H9 (cell line): ENCODE measurements around the gene CACNA1F. TPM values are rescaled to one million over a fixed set of nuclear protein-coding genes. Genes with fewer than 3 reads are reported as not detected.

Source experiments
- DNase-seq: peaks from one replicate; pipeline ENCODE4 v3.0.0-alpha.2; 2017
- H2AFZ ChIP-seq: one replicate; pipeline ENCODE4 v1.6.1; 2013; ENCODE audit warnings: mild to moderate bottlenecking, low read length, control low read depth, moderate library complexity
- H2AK5ac ChIP-seq: 2 replicates; pipeline ENCODE4 v1.6.1; 2013; ENCODE audit warnings: low read length, control low read depth, mixed read lengths; ENCODE audit not compliant: insufficient read length
- H2BK120ac ChIP-seq: one replicate; pipeline ENCODE4 v1.6.1; 2013; ENCODE audit warnings: low read depth, mild to moderate bottlenecking, low read length, control low read depth, inconsistent platforms; ENCODE audit not compliant: poor library complexity, severe bottlenecking
- H2BK12ac ChIP-seq: 2 replicates; pipeline ENCODE4 v1.6.1; 2013; ENCODE audit warnings: low read length, control low read depth, mixed read lengths, low read depth; ENCODE audit not compliant: insufficient read length
- H2BK15ac ChIP-seq: 2 replicates; pipeline ENCODE4 v1.6.1; 2013; ENCODE audit warnings: low read depth, low read length, control low read depth
- H2BK20ac ChIP-seq: one replicate; pipeline ENCODE4 v1.6.1; 2013; ENCODE audit warnings: low read depth, mild to moderate bottlenecking, low read length, control low read depth, inconsistent platforms; ENCODE audit not compliant: poor library complexity, severe bottlenecking
- H2BK5ac ChIP-seq: 2 replicates; pipeline ENCODE4 v1.6.1; 2013; ENCODE audit warnings: low read length, control low read depth, mixed read lengths; ENCODE audit not compliant: insufficient read length
- H3K14ac ChIP-seq: 2 replicates; pipeline ENCODE4 v1.6.1; 2013; ENCODE audit warnings: low read length, control low read depth; ENCODE audit not compliant: insufficient read depth
- H3K18ac ChIP-seq: 2 replicates; pipeline ENCODE4 v1.6.1; 2013; ENCODE audit warnings: low read depth, mild to moderate bottlenecking, mixed read lengths, low read length, control low read depth; ENCODE audit not compliant: insufficient read length
- H3K23ac ChIP-seq: 2 replicates; pipeline ENCODE4 v1.6.1; 2013; ENCODE audit warnings: low read length, control low read depth, mixed read lengths, low read depth; ENCODE audit not compliant: insufficient read length
- H3K23me2 ChIP-seq: 2 replicates; pipeline ENCODE4 v1.6.1; 2013; ENCODE audit warnings: low read depth, mild to moderate bottlenecking, mixed read lengths, low read length, control low read depth; ENCODE audit not compliant: insufficient read length, poor library complexity, severe bottlenecking
- H3K27ac ChIP-seq: 2 replicates; pipeline ENCODE4 v1.5.1; 2013; ENCODE audit warnings: low read length, control low read depth, mixed read lengths, low read depth; ENCODE audit not compliant: insufficient read length
- H3K27me3 ChIP-seq: 2 replicates; pipeline ENCODE4 v1.6.1; 2013; ENCODE audit warnings: low read length, control low read depth, inconsistent platforms; ENCODE audit not compliant: insufficient read depth
- H3K4ac ChIP-seq: 2 replicates; pipeline ENCODE4 v1.6.1; 2013; ENCODE audit warnings: low read depth, mild to moderate bottlenecking, control low read depth, inconsistent platforms, low read length, moderate library complexity
- H3K4me1 ChIP-seq: 2 replicates; pipeline ENCODE4 v1.6.1; 2013; ENCODE audit warnings: low read length, control low read depth, inconsistent platforms; ENCODE audit not compliant: insufficient read depth
- H3K4me2 ChIP-seq: 2 replicates; pipeline ENCODE4 v1.6.1; 2013; ENCODE audit warnings: low read length, control low read depth, mixed read lengths; ENCODE audit not compliant: insufficient read length, insufficient read depth
- H3K56ac ChIP-seq: 2 replicates; pipeline ENCODE4 v1.6.1; 2013; ENCODE audit warnings: low read depth, mild to moderate bottlenecking, mixed read lengths, low read length, control low read depth; ENCODE audit not compliant: insufficient read length
- H3K79me1 ChIP-seq: 2 replicates; pipeline ENCODE4 v1.6.1; 2013; ENCODE audit warnings: low read depth, mild to moderate bottlenecking, moderate library complexity, low read length, control low read depth, inconsistent platforms; ENCODE audit not compliant: insufficient read depth, poor library complexity, severe bottlenecking
- H3K79me2 ChIP-seq: 2 replicates; pipeline ENCODE4 v1.6.1; 2013; ENCODE audit warnings: low read length, control low read depth, inconsistent platforms; ENCODE audit not compliant: insufficient read depth
- H3K9ac ChIP-seq: 2 replicates; pipeline ENCODE4 v1.6.1; 2013; ENCODE audit warnings: low read length, control low read depth, mixed read lengths; ENCODE audit not compliant: insufficient read length; ENCODE audit errors: extremely low read depth
- H3K9me3 ChIP-seq: one replicate; pipeline ENCODE4 v1.6.1; 2013; ENCODE audit warnings: low read depth, low read length, inconsistent platforms; ENCODE audit not compliant: control insufficient read depth
- H3T11ph ChIP-seq: one replicate; pipeline ENCODE4 v1.6.1; 2013; ENCODE audit warnings: mild to moderate bottlenecking, low read length, control low read depth, inconsistent platforms
- H4K20me1 ChIP-seq: one replicate; pipeline ENCODE4 v1.6.1; 2013; ENCODE audit not compliant: control insufficient read depth, insufficient read length, insufficient read depth
- H4K5ac ChIP-seq: 2 replicates; pipeline ENCODE4 v1.6.1; 2013; ENCODE audit warnings: low read depth, mild to moderate bottlenecking, mixed read lengths, low read length, control low read depth; ENCODE audit not compliant: insufficient read length
- H4K8ac ChIP-seq: replicated peaks from 2 replicates; pipeline ENCODE4 v1.6.1; 2013; ENCODE audit warnings: low read length, control low read depth, mixed read lengths, low read depth; ENCODE audit not compliant: insufficient read length
- H4K91ac ChIP-seq: 2 replicates; pipeline ENCODE4 v1.6.1; 2013; ENCODE audit warnings: low read depth, mild to moderate bottlenecking, moderate library complexity, mixed read lengths, low read length, control low read depth; ENCODE audit not compliant: insufficient read length
- H3K27ac Mint-ChIP-seq, 3 experiments: 2 replicates in 2 of 3; 3 replicates in 1 of 3; pipeline ENCODE4 v1.8.0; 2020 to 2021; ENCODE audit warnings: mixed read lengths in 3 of 3, mild to moderate bottlenecking in 1 of 3, moderate library complexity in 1 of 3
- H3K27me3 Mint-ChIP-seq: 2 replicates; pipeline ENCODE4 v1.8.0; 2021; ENCODE audit warnings: low read depth, mild to moderate bottlenecking, moderate library complexity, mixed read lengths
- H3K36me3 Mint-ChIP-seq, 3 experiments: 2 replicates in 2 of 3; 3 replicates in 1 of 3; pipeline ENCODE4 v1.8.0; 2020 to 2021; ENCODE audit warnings: low read depth in 3 of 3, mixed read lengths in 3 of 3; ENCODE audit not compliant: insufficient read depth in 1 of 3
- H3K4me1 Mint-ChIP-seq, 2 experiments: 2 replicates each; pipeline ENCODE4 v1.8.0; 2020; ENCODE audit warnings: mixed read lengths in 2 of 2
- H3K4me3 Mint-ChIP-seq, 2 experiments: 2 replicates in 1 of 2; 3 replicates in 1 of 2; pipeline ENCODE4 v1.8.0; 2020 to 2021; ENCODE audit warnings: mild to moderate bottlenecking in 2 of 2, mixed read lengths in 2 of 2, moderate library complexity in 1 of 2
- H3K9me3 Mint-ChIP-seq, 2 experiments: 2 replicates in 1 of 2; 3 replicates in 1 of 2; pipeline ENCODE4 v1.8.0; 2020; ENCODE audit warnings: mild to moderate bottlenecking in 2 of 2, mixed read lengths in 2 of 2, moderate library complexity in 1 of 2
- WGBS: extraction: QIAGEN DNeasy Blood & Tissue Kit; methylation state at CpG from one replicate; pipeline ENCODE4 v1.1.7; 2013; ENCODE audit warnings: missing lambda C conversion rate, low lambda C conversion rate, mixed read lengths; ENCODE audit not compliant: insufficient read length; ENCODE audit errors: extremely low coverage; 5-methylcytosine and 5-hydroxymethylcytosine counted together
- total RNA-seq: library from RNA; stranded (reverse); gene quantifications from 2 replicates; pipeline ENCODE4 v1.2.1, GENCODE V29; 2021
- TF ChIP-seq, protein P1 (sequence below): fragments of 200-600 bp; sonication (generic); conservative IDR thresholded peaks from 3 replicates; pipeline ENCODE4 v1.8.0; 2021; ENCODE audit warnings: antibody characterized with exemption, mild to moderate bottlenecking

The CACNA1F gene
- total RNA-seq, 1 experiment from 2014 or later, result 1.4 TPM

GRCh38 chrX:49161632-49162031 is 71.5 kb downstream of the CACNA1F start:
- Histone ChIP-seq H3K9ac (no peak overlapping the region), H3K9me3 (peaks cover 16% of the 10 kb centered on the region), H3K79me1 (no peaks in the 10 kb centered on the region), H3K23ac (no peak overlapping the region), H4K8ac (no peak overlapping the region), H3K18ac (no peak overlapping the region), H3T11ph (no peak overlapping the region), H2BK20ac (no peak overlapping the region), H2AFZ (no peak overlapping the region), H4K20me1 (no peaks in the 10 kb centered on the region), H2BK120ac (no peak overlapping the region), H3K27me3 (no peaks in the 10 kb centered on the region; the same call in 1 of the 2 replicates), H3K4me2 (no peak overlapping the region), H3K27ac (no peak overlapping the region), H2AK5ac (no peak overlapping the region), H3K4me1 (no peaks in the 10 kb centered on the region), H4K5ac (no peak overlapping the region), H3K23me2 (peaks cover 6% of the 10 kb centered on the region), H3K56ac (no peak overlapping the region), H2BK5ac (no peak overlapping the region), H3K14ac (no peak overlapping the region), H2BK15ac (no peak overlapping the region), H3K4ac (no peak overlapping the region), H2BK12ac (no peak overlapping the region), H4K91ac (no peak overlapping the region), H3K79me2 (no peaks in the 10 kb centered on the region)
- Mint-ChIP-seq H3K4me1 (peaks cover 4 to 15% of the 10 kb centered on the region in 2 experiments), H3K4me3 (peak overlapping the region in 1 of 2 experiments; percentile 28; a peak in 1 of 5 replicates), H3K27me3 (peaks cover 30% of the 10 kb centered on the region), H3K36me3 (peaks cover 0 to 4% (median 2%) of the 10 kb centered on the region in 3 experiments; a peak in 2 of 7 replicates), H3K9me3 (peaks cover 58 to 67% of the 10 kb centered on the region in 2 experiments), H3K27ac (no peak overlapping the region)
- TF ChIP-seq, protein P1, sequence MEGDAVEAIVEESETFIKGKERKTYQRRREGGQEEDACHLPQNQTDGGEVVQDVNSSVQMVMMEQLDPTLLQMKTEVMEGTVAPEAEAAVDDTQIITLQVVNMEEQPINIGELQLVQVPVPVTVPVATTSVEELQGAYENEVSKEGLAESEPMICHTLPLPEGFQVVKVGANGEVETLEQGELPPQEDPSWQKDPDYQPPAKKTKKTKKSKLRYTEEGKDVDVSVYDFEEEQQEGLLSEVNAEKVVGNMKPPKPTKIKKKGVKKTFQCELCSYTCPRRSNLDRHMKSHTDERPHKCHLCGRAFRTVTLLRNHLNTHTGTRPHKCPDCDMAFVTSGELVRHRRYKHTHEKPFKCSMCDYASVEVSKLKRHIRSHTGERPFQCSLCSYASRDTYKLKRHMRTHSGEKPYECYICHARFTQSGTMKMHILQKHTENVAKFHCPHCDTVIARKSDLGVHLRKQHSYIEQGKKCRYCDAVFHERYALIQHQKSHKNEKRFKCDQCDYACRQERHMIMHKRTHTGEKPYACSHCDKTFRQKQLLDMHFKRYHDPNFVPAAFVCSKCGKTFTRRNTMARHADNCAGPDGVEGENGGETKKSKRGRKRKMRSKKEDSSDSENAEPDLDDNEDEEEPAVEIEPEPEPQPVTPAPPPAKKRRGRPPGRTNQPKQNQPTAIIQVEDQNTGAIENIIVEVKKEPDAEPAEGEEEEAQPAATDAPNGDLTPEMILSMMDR, result no peak
- no peak for DNase-seq
- WGBS, result no CpG with 5 or more reads among the region's 5 CpGs
